Subcutaneous abdominal adipose tissue (tissue), 5 donors: ENCODE results near the gene PPP2R5B.

Experiments
- H3K27ac ChIP-seq: one replicate; pipeline ENCODE4 v1.7.0; 2013; ENCODE audit warnings: low read depth, mild to moderate bottlenecking, inconsistent platforms, low read length, moderate library complexity
- H3K27me3 ChIP-seq, 5 donors: one replicate each; pipeline ENCODE4 v1.7.0; 2013; ENCODE audit warnings: low read length in 5 of 5, inconsistent platforms in 1 of 5; ENCODE audit not compliant: control insufficient read depth in 5 of 5, insufficient read depth in 4 of 5
- H3K36me3 ChIP-seq, 5 donors: one replicate each; pipeline ENCODE4 v1.7.0; 2013; ENCODE audit warnings: low read length in 5 of 5; ENCODE audit not compliant: control insufficient read depth in 5 of 5, insufficient read depth in 5 of 5
- H3K4me1 ChIP-seq, 5 donors: one replicate each; pipeline ENCODE4 v1.7.0; 2013; ENCODE audit warnings: low read length in 5 of 5, mild to moderate bottlenecking in 3 of 5, moderate library complexity in 1 of 5; ENCODE audit not compliant: control insufficient read depth in 5 of 5, insufficient read depth in 5 of 5
- H3K4me3 ChIP-seq, 5 donors: one replicate each; pipeline ENCODE4 v1.7.0; 2013; ENCODE audit warnings: low read length in 5 of 5, low read depth in 1 of 5
- H3K9ac ChIP-seq, 5 donors: one replicate each; pipeline ENCODE4 v1.7.0; 2013; ENCODE audit warnings: low read length in 5 of 5, mild to moderate bottlenecking in 4 of 5, moderate library complexity in 3 of 5
- H3K9me3 ChIP-seq, 5 donors: one replicate each; pipeline ENCODE4 v1.7.0; 2013; ENCODE audit warnings: low read length in 5 of 5; ENCODE audit not compliant: control insufficient read depth in 5 of 5
- donor health status: healthy.
- donor health status: healthy.
- donor health status: healthy.
- donor health status: healthy.
- donor health status: healthy.

The PPP2R5B gene

GRCh38 chr11:64896448-64897022, 28.0 kb upstream of the PPP2R5B start:
- peaks cover 0 to 24% (median 8%) of the 10 kb centered on the region in 5 donors for H3K4me1 ChIP-seq

GRCh38 chr11:64897381-64898075, 27.0 kb upstream of the PPP2R5B start:
- Histone ChIP-seq H3K9ac (no peak overlapping the region), H3K9me3 (no peaks in the 10 kb centered on the region), H3K4me3 (no peak overlapping the region), H3K36me3 (peaks cover 0 to 81% (median 70%) of the 10 kb centered on the region in 5 donors), H3K27me3 (no peaks in the 10 kb centered on the region), H3K27ac (no peak overlapping the region), H3K4me1 (peaks cover 0 to 21% (median 8%) of the 10 kb centered on the region in 5 donors)

More at GRCh38 chr11:64896448-64897022, 28.0 kb upstream of the PPP2R5B start:
- Histone ChIP-seq H3K27me3 (no peaks in the 10 kb centered on the region), H3K36me3 (peaks cover 0 to 72% (median 61%) of the 10 kb centered on the region in 5 donors), H3K9me3 (no peaks in the 10 kb centered on the region), H3K4me3 (no peak overlapping the region), H3K27ac (no peak overlapping the region), H3K9ac (no peak overlapping the region)

GRCh38 chr11:64898076-64898445, 26.4 kb upstream of the PPP2R5B start:
- Histone ChIP-seq H3K9ac (no peak overlapping the region), H3K9me3 (no peaks in the 10 kb centered on the region), H3K4me3 (no peak overlapping the region), H3K36me3 (peaks cover 0 to 86% (median 76%) of the 10 kb centered on the region in 5 donors), H3K27ac (no peak overlapping the region), H3K4me1 (peaks cover 0 to 15% (median 8%) of the 10 kb centered on the region in 5 donors), H3K27me3 (no peaks in the 10 kb centered on the region)

- Histone ChIP-seq H3K27ac (no peak overlapping the region), H3K4me3 (no peak overlapping the region), H3K9ac (no peak overlapping the region), H3K4me1 (peaks cover 0 to 10% (median 8%) of the 10 kb centered on the region in 5 donors), H3K9me3 (no peaks in the 10 kb centered on the region), H3K36me3 (peaks cover 0 to 91% (median 80%) of the 10 kb centered on the region in 5 donors), H3K27me3 (no peaks in the 10 kb centered on the region)
These were observed 25.9 kb upstream of the PPP2R5B start for GRCh38 chr11:64898541-64898940.

- no peak overlapping the region for H3K9ac ChIP-seq
- H3K9me3 ChIP-seq: no peaks in the 10 kb centered on the region
- H3K4me3 ChIP-seq: no peak overlapping the region
- no peaks in the 10 kb centered on the region for H3K27me3 ChIP-seq
- H3K36me3 ChIP-seq: peaks cover 0 to 92% (median 80%) of the 10 kb centered on the region in 5 donors
- no peak overlapping the region for H3K27ac ChIP-seq
- H3K4me1 ChIP-seq: no peaks in the 10 kb centered on the region
These were observed 24.2 kb upstream of the PPP2R5B start for GRCh38 chr11:64900263-64900678.

- Histone ChIP-seq H3K9ac (no peak overlapping the region), H3K36me3 (peaks cover 0 to 92% (median 81%) of the 10 kb centered on the region in 5 donors), H3K9me3 (no peaks in the 10 kb centered on the region), H3K4me1 (no peaks in the 10 kb centered on the region), H3K27me3 (no peaks in the 10 kb centered on the region), H3K4me3 (no peak overlapping the region), H3K27ac (no peak overlapping the region)
These were observed 23.7 kb upstream of the PPP2R5B start for GRCh38 chr11:64900774-64901173.

- H3K4me3 ChIP-seq: no peak overlapping the region
- no peak overlapping the region for H3K9ac ChIP-seq
- peaks cover 0 to 92% (median 82%) of the 10 kb centered on the region in 5 donors for H3K36me3 ChIP-seq
- H3K9me3 ChIP-seq: no peaks in the 10 kb centered on the region
- H3K4me1 ChIP-seq: no peaks in the 10 kb centered on the region
- H3K27ac ChIP-seq: no peak overlapping the region
- H3K27me3 ChIP-seq: no peaks in the 10 kb centered on the region
These were observed 22.2 kb upstream of the PPP2R5B start for GRCh38 chr11:64902102-64902900.

- Histone ChIP-seq H3K27me3 (no peaks in the 10 kb centered on the region), H3K9ac (no peak overlapping the region), H3K36me3 (peaks cover 0 to 91% (median 79%) of the 10 kb centered on the region in 5 donors)
These were observed 21.1 kb upstream of the PPP2R5B start for GRCh38 chr11:64903291-64903833.

GRCh38 chr11:64905516-64906313, 18.8 kb upstream of the PPP2R5B start:
- Histone ChIP-seq H3K9ac (no peak overlapping the region), H3K4me3 (no peak overlapping the region), H3K36me3 (peaks cover 0 to 91% (median 85%) of the 10 kb centered on the region in 5 donors)

More at GRCh38 chr11:64903291-64903833, 21.1 kb upstream of the PPP2R5B start:
- H3K9me3 ChIP-seq: no peaks in the 10 kb centered on the region
- H3K27ac ChIP-seq: no peak overlapping the region
- H3K4me3 ChIP-seq: no peak overlapping the region
- H3K4me1 ChIP-seq: no peaks in the 10 kb centered on the region

More at GRCh38 chr11:64905516-64906313, 18.8 kb upstream of the PPP2R5B start:
- H3K4me1 ChIP-seq: no peaks in the 10 kb centered on the region
- H3K9me3 ChIP-seq: no peaks in the 10 kb centered on the region
- no peak overlapping the region for H3K27ac ChIP-seq
- no peaks in the 10 kb centered on the region for H3K27me3 ChIP-seq
